Left lung (tissue), 10 donors: ENCODE results near the gene ZBTB21. TPM values are rescaled to one million over a fixed set of nuclear protein-coding genes. Genes with fewer than 3 reads are reported as not detected.
A peak's percentile ranks its signal among the peaks of the same experiment; 100 is the strongest.

Experiments
- ATAC-seq: fragments of 200-7000 bp; cut with Tn5 transposase; one replicate; pipeline ENCODE4 v1.9.1; 2020; ENCODE audit warnings: moderate library complexity
- DNase-seq, 4 donors: peaks; one replicate each; pipeline ENCODE4 v3.0.0-alpha.2; 2013 to 2020
- H3K27ac ChIP-seq, 2 donors: fragments of 200-600 bp; sonication (generic) in 1 of 2; one replicate each; pipeline versions ENCODE4 v1.5.0 to v1.8.0; 2020 to 2021
- H3K27me3 ChIP-seq, 2 donors: fragments of 200-600 bp; sonication (generic) in 1 of 2; one replicate each; pipeline versions ENCODE4 v1.5.0 to v1.8.0; 2020 to 2021
- H3K36me3 ChIP-seq, 2 donors: fragments of 200-600 bp; sonication (generic) in 1 of 2; one replicate each; pipeline versions ENCODE4 v1.5.0 to v1.8.0; 2020 to 2021
- H3K4me1 ChIP-seq, 2 donors: fragments of 200-600 bp; one replicate each; pipeline ENCODE4 v1.8.0; 2021
- H3K4me3 ChIP-seq, 2 donors: fragments of 200-600 bp; sonication (generic) in 1 of 2; one replicate each; pipeline versions ENCODE4 v1.5.0 to v1.8.0; 2020 to 2021; ENCODE audit warnings: mild to moderate bottlenecking in 1 of 2
- H3K9me3 ChIP-seq, 2 donors: fragments of 200-600 bp; sonication (generic) in 1 of 2; one replicate each; pipeline versions ENCODE4 v1.5.0 to v1.8.0; 2020 to 2021
- intact Hi-C, 2 donors: fragments of 100-400 bp; cut with DNase I; formaldehyde crosslinking; loops; one replicate each; pipeline versions ENCODE4 v1.11.2 to v1.14.2; 2022
- polyA plus RNA-seq, 6 donors: library from polyadenylated mRNA; unstranded; fragments of 120-200 nt; gene quantifications; one replicate each; pipeline ENCODE4 v1.2.1, GENCODE V29; 2013; ENCODE audit not compliant: insufficient read length in 6 of 6
- total RNA-seq, 2 donors: library from RNA; stranded (reverse); fragmentation: NEBNext Ultra II Directional; extraction: Animal tissue kit (Norgen Biotek cat#: 25700); gene quantifications; one replicate each; pipeline ENCODE4 v1.2.1, GENCODE V29; 2021
- TF ChIP-seq, protein P1 (sequence below), 2 donors: fragments of 200-600 bp; sonication (generic) in 1 of 2; IDR thresholded peaks; one replicate each; pipeline versions ENCODE4 v1.5.0 to v1.8.0; 2021; ENCODE audit warnings: antibody characterized with exemption in 2 of 2
- donor health status: DM: no; HTN: yes; CAD: no.
- donor health status: DM: no; HTN: no; CAD: no.

ZBTB21 gene
- total and polyA plus RNA-seq, 8 donors: 9.2 to 13.9 (median 10.7) TPM

DNA sequence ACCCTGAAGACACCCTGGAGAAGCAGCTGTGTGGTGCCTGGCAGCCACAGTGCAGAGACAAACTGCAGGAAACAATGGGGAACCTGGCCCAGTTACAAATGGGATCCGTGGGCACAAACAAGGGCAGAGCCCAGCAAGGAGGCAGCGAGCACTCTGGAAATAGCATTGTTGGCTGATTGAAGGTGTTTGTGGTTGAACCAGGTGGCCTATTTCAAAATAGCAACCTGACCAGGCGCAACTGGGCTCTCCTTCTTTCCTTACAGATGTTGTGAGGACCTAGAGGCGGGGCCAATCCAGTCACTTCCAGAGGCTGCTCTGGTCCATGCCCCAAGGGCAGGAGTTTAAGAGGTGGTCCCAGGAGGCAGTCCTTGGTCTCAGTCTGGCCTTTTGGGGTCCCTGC, 21.7 kb upstream of the ZBTB21 start:
- peak in 1 of 4 donors; percentile 11 for DNase-seq
- TF ChIP-seq, protein P1, sequence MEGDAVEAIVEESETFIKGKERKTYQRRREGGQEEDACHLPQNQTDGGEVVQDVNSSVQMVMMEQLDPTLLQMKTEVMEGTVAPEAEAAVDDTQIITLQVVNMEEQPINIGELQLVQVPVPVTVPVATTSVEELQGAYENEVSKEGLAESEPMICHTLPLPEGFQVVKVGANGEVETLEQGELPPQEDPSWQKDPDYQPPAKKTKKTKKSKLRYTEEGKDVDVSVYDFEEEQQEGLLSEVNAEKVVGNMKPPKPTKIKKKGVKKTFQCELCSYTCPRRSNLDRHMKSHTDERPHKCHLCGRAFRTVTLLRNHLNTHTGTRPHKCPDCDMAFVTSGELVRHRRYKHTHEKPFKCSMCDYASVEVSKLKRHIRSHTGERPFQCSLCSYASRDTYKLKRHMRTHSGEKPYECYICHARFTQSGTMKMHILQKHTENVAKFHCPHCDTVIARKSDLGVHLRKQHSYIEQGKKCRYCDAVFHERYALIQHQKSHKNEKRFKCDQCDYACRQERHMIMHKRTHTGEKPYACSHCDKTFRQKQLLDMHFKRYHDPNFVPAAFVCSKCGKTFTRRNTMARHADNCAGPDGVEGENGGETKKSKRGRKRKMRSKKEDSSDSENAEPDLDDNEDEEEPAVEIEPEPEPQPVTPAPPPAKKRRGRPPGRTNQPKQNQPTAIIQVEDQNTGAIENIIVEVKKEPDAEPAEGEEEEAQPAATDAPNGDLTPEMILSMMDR (IDR thresholded peaks at IDR 0.05): no peak
- H3K4me1 ChIP-seq: no peaks in the 10 kb centered on the region

DNA sequence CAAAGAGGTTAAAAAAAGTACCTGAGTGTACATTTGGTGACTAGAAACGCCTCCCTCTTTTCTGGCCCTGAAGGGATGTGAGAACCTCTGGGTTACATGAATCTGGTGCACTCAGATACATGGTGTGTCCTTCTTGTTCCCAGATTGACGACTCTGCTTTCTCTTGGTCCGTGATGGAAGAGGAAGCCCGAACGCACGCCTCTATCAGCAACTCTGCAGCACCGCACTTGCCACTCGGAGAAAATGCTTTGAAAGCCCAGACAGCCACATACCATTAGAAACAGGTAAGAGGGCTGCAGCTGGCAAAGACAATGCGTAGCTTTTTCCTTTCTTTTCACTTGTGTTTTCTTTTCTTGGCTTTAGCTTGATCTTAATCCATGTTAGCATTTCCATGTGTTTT, 21.1 kb upstream of the ZBTB21 start:
- TF ChIP-seq, protein P1 (IDR thresholded peaks at IDR 0.05): no peak
- Histone ChIP-seq H3K4me1 (no peaks in the 10 kb centered on the region), H3K27me3 (no peaks in the 10 kb centered on the region), H3K36me3 (no peaks in the 10 kb centered on the region), H3K4me3 (no peak overlapping the region), H3K27ac (no peak overlapping the region), H3K9me3 (no peaks in the 10 kb centered on the region)
- ATAC-seq (no peak), DNase-seq (peak in 1 of 4 donors; percentile 21)
- intact Hi-C loops: no loop called here

More for the DNA sequence above, 21.7 kb upstream of the ZBTB21 start:
- Histone ChIP-seq H3K9me3 (no peaks in the 10 kb centered on the region), H3K27ac (no peak overlapping the region), H3K27me3 (no peaks in the 10 kb centered on the region), H3K4me3 (no peak overlapping the region), H3K36me3 (no peaks in the 10 kb centered on the region)
- intact Hi-C loops: no loop called here
- ATAC-seq: no peak

DNA sequence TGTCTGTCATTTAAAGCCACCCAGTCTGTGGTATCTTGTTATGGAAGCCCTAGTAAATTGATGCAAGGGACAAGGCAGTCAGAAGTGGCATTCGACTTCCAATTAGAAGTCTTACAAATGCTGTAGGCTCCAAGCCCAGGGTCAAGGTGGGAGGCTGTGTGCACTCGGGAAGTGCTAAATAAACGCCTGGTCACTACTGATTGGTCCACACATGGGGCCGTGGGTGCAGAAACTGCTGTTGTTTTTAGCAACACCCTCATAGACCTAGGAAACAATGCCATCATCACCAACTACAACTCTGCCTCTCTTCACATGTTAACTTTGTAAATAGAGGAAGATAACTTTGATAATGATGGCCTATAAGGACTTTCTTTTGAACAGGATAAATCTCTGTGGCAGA, 20.2 kb upstream of the ZBTB21 start:
- DNase-seq (peak in 1 of 4 donors; percentile 19), ATAC-seq (no peak)
- TF ChIP-seq, protein P1 (IDR thresholded peaks at IDR 0.05): no peak
- no peaks in the 10 kb centered on the region for H3K36me3 ChIP-seq
- intact Hi-C loops: no loop called here
- H3K4me3 ChIP-seq: no peak overlapping the region
- H3K9me3 ChIP-seq: no peaks in the 10 kb centered on the region
- no peak overlapping the region for H3K27ac ChIP-seq
- no peaks in the 10 kb centered on the region for H3K27me3 ChIP-seq
- no peaks in the 10 kb centered on the region for H3K4me1 ChIP-seq

DNA sequence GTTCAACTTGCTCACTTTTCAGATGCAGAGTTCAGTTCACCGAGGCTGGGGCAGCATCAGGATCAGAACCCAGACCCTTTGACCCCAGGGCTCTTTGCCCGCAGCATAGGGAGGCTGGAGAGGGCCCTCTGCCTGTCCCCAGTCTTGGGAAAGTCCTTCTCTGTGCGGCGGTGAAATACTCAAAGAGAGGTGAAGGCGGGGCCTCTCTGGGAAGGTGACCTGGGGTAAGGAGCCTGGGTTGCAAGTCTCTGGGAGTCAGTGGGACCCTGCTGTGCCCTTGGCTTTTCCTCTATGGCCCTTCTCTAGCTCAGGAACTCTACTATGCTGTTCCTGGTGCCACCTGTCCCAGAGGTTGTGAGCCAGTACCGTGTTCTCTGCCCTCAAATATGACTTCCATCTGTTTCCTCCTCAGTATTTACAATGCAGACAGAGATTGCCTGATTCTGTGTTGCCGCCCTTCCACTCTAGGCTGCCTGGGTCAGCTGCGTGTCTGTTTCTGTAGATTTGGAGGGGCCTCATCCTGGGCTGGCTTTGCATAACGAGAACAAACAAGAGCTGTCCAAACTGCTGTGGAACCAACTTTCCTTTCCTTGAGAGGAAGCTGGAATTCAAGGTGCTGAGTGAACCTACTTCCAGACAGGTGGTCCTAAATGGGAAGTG, 18.7 kb upstream of the ZBTB21 start:
- H3K4me3 ChIP-seq: no peak overlapping the region
- no peak overlapping the region for H3K27ac ChIP-seq
- intact Hi-C loops: no loop called here
- H3K36me3 ChIP-seq: no peaks in the 10 kb centered on the region
- no peaks in the 10 kb centered on the region for H3K9me3 ChIP-seq
- ATAC-seq (no peak), DNase-seq (peak in 1 of 4 donors; percentile 5)
- TF ChIP-seq, protein P1 (IDR thresholded peaks at IDR 0.05): no peak
- no peaks in the 10 kb centered on the region for H3K4me1 ChIP-seq
- no peaks in the 10 kb centered on the region for H3K27me3 ChIP-seq

DNA sequence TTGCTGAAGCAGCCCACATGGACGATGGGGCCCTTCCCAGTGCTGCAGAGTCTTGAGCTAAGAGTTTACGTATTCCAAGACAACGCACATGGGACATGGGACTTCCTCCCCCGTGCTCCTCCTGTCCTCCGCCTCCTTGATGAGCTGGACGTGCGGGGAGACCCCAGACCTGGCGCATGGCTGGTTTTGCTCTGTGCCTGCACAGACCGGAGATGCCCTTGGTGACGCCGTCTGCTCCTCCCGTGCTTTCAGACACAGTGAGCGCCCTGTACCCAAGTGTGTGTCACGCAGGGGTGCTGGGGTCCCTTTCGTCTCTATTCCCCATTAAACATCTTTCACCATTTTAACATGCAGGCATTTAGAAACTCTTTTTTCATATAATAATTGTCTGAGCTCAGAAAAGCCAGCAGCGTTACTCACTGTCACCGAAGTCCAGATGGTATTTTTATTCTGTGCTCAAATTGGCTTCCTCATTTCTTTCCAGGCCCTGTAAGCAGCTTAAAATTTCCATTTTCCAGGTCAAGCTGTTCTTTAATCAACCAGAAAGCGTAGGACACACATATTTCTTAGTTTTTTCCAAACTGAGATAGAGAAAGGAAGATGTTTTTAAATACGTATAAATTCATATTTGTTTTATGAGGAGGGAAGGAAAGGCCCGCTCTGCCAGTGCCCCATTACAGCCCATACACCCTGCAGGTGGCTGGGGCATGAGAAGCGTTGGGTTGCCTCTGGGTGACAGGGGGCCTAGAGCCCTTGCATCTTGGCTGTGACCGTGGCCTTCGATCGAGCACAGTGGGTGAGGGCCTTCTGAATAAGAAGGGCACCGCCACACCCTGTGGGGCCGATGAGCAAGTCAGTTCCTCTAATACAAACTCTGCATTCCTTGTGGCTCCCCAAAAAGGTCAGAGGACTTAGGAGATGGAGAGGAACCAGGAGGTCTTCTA, 17.9 kb upstream of the ZBTB21 start:
- intact Hi-C loops: no loop called here
- no peak for DNase-seq

More for the DNA sequence above, 17.9 kb upstream of the ZBTB21 start:
- TF ChIP-seq, protein P1 (IDR thresholded peaks at IDR 0.05): no peak
- ATAC-seq: no peak
- no peaks in the 10 kb centered on the region for H3K27me3 ChIP-seq
- no peaks in the 10 kb centered on the region for H3K9me3 ChIP-seq
- H3K36me3 ChIP-seq: no peaks in the 10 kb centered on the region
- no peak overlapping the region for H3K4me3 ChIP-seq
- no peak overlapping the region for H3K27ac ChIP-seq
- H3K4me1 ChIP-seq: no peaks in the 10 kb centered on the region
